HL-60 (cell line): ENCODE data around the gene ARMS2.

Experiments
- CTCF ChIP-seq: IDR thresholded peaks from one replicate; pipeline ENCODE4 v1.5.1; 2011; ENCODE audit warnings: low read length, control low read depth, inconsistent platforms; ENCODE audit not compliant: insufficient read depth
- GABPA ChIP-seq: IDR thresholded peaks from 2 replicates; pipeline ENCODE4 v1.6.1; 2012; ENCODE audit warnings: low read depth
- POLR2AphosphoS5 ChIP-seq: IDR thresholded peaks from 2 replicates; pipeline ENCODE4 v1.6.1; 2012; ENCODE audit warnings: low read depth
- REST ChIP-seq: IDR thresholded peaks from 2 replicates; pipeline ENCODE4 v1.6.1; 2012; ENCODE audit warnings: low read depth; ENCODE audit not compliant: insufficient replicate concordance
- SPI1 ChIP-seq: IDR thresholded peaks from 2 replicates; pipeline ENCODE4 v1.6.1; 2012; ENCODE audit warnings: low read depth, mild to moderate bottlenecking, borderline replicate concordance

- TF ChIP-seq GABPA (no peak), CTCF (no peak), POLR2AphosphoS5 (no peak), REST (no peak), SPI1 (no peak)
Observed at GRCh38 chr10:122499012-122499411, 44.6 kb downstream of the ARMS2 start.
